Neuronal stem cell (in vitro differentiated cells): Measurements from ENCODE around the gene AP1S1.
"Not testable (repeated sequence)": the region's sequence is repeated elsewhere in the genome, so short reads cannot be mapped to it uniquely, and the experiment has no call there.

Experiments
- DNase-seq: peaks from one replicate; pipeline ENCODE4 v3.0.0-alpha.2; 2013; ENCODE audit warnings: low spot score
- H2AFZ ChIP-seq: one replicate; pipeline ENCODE4 v1.6.1; 2013; ENCODE audit warnings: mild to moderate bottlenecking, low read length, inconsistent platforms
- H2AK5ac ChIP-seq: 2 replicates; pipeline ENCODE4 v1.6.1; 2013; ENCODE audit warnings: low read depth, mild to moderate bottlenecking, inconsistent platforms, low read length, moderate library complexity, mixed read lengths
- H2BK120ac ChIP-seq: 2 replicates; pipeline ENCODE4 v1.6.1; 2013; ENCODE audit warnings: low read depth, mild to moderate bottlenecking, inconsistent platforms, low read length, moderate library complexity, mixed read lengths
- H2BK12ac ChIP-seq: one replicate; pipeline ENCODE4 v1.6.1; 2013; ENCODE audit warnings: low read length, inconsistent platforms
- H2BK15ac ChIP-seq: 2 replicates; pipeline ENCODE4 v1.6.1; 2013; ENCODE audit warnings: mild to moderate bottlenecking, low read length, inconsistent platforms, mixed read lengths
- H2BK5ac ChIP-seq: one replicate; pipeline ENCODE4 v1.6.1; 2013; ENCODE audit warnings: inconsistent platforms, mild to moderate bottlenecking, low read length, moderate library complexity
- H3K14ac ChIP-seq: one replicate; pipeline ENCODE4 v1.6.1; 2013; ENCODE audit warnings: low read length, inconsistent platforms
- H3K18ac ChIP-seq: 2 replicates; pipeline ENCODE4 v1.6.1; 2013; ENCODE audit warnings: low read length, inconsistent platforms
- H3K23ac ChIP-seq: 2 replicates; pipeline ENCODE4 v1.6.1; 2013; ENCODE audit warnings: low read depth, mild to moderate bottlenecking, mixed read lengths, low read length, inconsistent platforms; ENCODE audit not compliant: poor library complexity
- H3K27ac ChIP-seq: replicated peaks from 3 replicates; pipeline ENCODE4 v1.5.1; 2013; ENCODE audit warnings: low read length, inconsistent platforms
- H3K27me3 ChIP-seq, 3 experiments: 2 replicates each; pipeline ENCODE4 v1.6.1; 2013; ENCODE audit warnings: low read length in 3 of 3, mild to moderate bottlenecking in 2 of 3, inconsistent platforms in 1 of 3, low read depth in 1 of 3, mixed read lengths in 1 of 3, moderate library complexity in 1 of 3; ENCODE audit not compliant: control insufficient read depth in 3 of 3, insufficient read depth in 3 of 3
- H3K36me3 ChIP-seq, 2 donors: replicated peaks in 1 of 2; 2 replicates each; pipeline ENCODE4 v1.6.1; 2013; ENCODE audit warnings: low read length in 2 of 2; ENCODE audit not compliant: control insufficient read depth in 2 of 2, insufficient read depth in 2 of 2
- H3K4ac ChIP-seq: 2 replicates; pipeline ENCODE4 v1.6.1; 2013; ENCODE audit warnings: inconsistent platforms, mild to moderate bottlenecking, low read length, moderate library complexity
- H3K4me1 ChIP-seq, 2 donors: 1 replicate in 1 of 2; 2 replicates in 1 of 2; pipeline ENCODE4 v1.6.1; 2013; ENCODE audit warnings: low read length in 2 of 2, low read depth in 1 of 2; ENCODE audit not compliant: control insufficient read depth in 2 of 2, insufficient read depth in 1 of 2
- H3K4me2 ChIP-seq: one replicate; pipeline ENCODE4 v1.6.1; 2013; ENCODE audit warnings: mild to moderate bottlenecking, low read length, inconsistent platforms; ENCODE audit not compliant: insufficient read depth, poor library complexity, severe bottlenecking
- H3K4me3 ChIP-seq, 2 donors: 2 replicates each; pipeline ENCODE4 v1.5.1; 2013; ENCODE audit warnings: low read length in 2 of 2, mild to moderate bottlenecking in 2 of 2, inconsistent platforms in 1 of 2, moderate library complexity in 1 of 2
- H3K79me1 ChIP-seq: one replicate; pipeline ENCODE4 v1.6.1; 2013; ENCODE audit warnings: low read depth, mild to moderate bottlenecking, inconsistent platforms, low read length, moderate library complexity
- H3K9ac ChIP-seq: one replicate; pipeline ENCODE4 v1.6.1; 2013; ENCODE audit warnings: mild to moderate bottlenecking, low read depth, low read length, inconsistent platforms; ENCODE audit not compliant: poor library complexity
- H3K9me3 ChIP-seq, 2 donors: replicated peaks in 1 of 2; 2 replicates each; pipeline versions ENCODE3 to v1.6.1; 2013; ENCODE audit warnings: low read length in 2 of 2, mild to moderate bottlenecking in 2 of 2, inconsistent platforms in 1 of 2, low read depth in 1 of 2, mixed read lengths in 1 of 2, moderate library complexity in 1 of 2; ENCODE audit not compliant: control insufficient read depth in 2 of 2, insufficient read depth in 1 of 2
- H4K8ac ChIP-seq: one replicate; pipeline ENCODE4 v1.6.1; 2013; ENCODE audit warnings: low read depth, mild to moderate bottlenecking, inconsistent platforms, low read length, moderate library complexity
- H4K91ac ChIP-seq: one replicate; pipeline ENCODE4 v1.6.1; 2013; ENCODE audit warnings: low read length, low read depth, mild to moderate bottlenecking, inconsistent platforms; ENCODE audit not compliant: poor library complexity
- WGBS, 2 donors: extraction: QIAGEN DNeasy Blood & Tissue Kit; methylation state at CpG; one replicate each; pipeline ENCODE4 v1.1.7; 2013; ENCODE audit warnings: missing lambda C conversion rate in 2 of 2, mixed read lengths in 1 of 2; ENCODE audit not compliant: insufficient read length in 2 of 2, insufficient replicate concordance in 1 of 2; ENCODE audit errors: extremely low coverage in 2 of 2; 5-methylcytosine and 5-hydroxymethylcytosine counted together

AP1S1 gene

GRCh38 chr7:101203740-101204738, 49.8 kb downstream of the AP1S1 start:
- H3K4ac ChIP-seq, H3K14ac ChIP-seq, H3K18ac ChIP-seq, H3K23ac ChIP-seq, H2BK15ac ChIP-seq, H2AK5ac ChIP-seq, H3K9me3 ChIP-seq, H3K4me3 ChIP-seq, H2BK12ac ChIP-seq, DNase-seq, H3K4me2 ChIP-seq, H4K8ac ChIP-seq, H2BK5ac ChIP-seq, H2AFZ ChIP-seq, H4K91ac ChIP-seq, H3K27ac ChIP-seq, H2BK120ac ChIP-seq, H3K79me1 ChIP-seq: not testable (repeated sequence)
- H3K4me1 ChIP-seq: peaks cover 3 to 15% of the 10 kb centered on the region in 2 donors
- H3K27me3 ChIP-seq: peaks cover 9 to 36% (median 31%) of the 10 kb centered on the region in 3 experiments
- peaks cover 5 to 11% of the 10 kb centered on the region in 2 donors for H3K36me3 ChIP-seq
- WGBS, 2 donors: no CpG with 5 or more reads among the region's 22 CpGs
- H3K9ac ChIP-seq: peak overlapping the region; percentile 3

GRCh38 chr7:101205901-101206664, 51.8 kb downstream of the AP1S1 start:
- Histone ChIP-seq H3K9ac (no peak overlapping the region), H2BK5ac (peak overlapping the region; percentile 53), H4K91ac (no peak overlapping the region), H2BK12ac (no peak overlapping the region), H3K9me3 (no peaks in the 10 kb centered on the region), H4K8ac (no peak overlapping the region), H3K36me3 (peaks cover 13 to 23% of the 10 kb centered on the region in 2 donors), H3K14ac (no peak overlapping the region), H2AFZ (no peak overlapping the region), H2BK15ac (no peak overlapping the region), H3K4me1 (peaks cover 3 to 6% of the 10 kb centered on the region in 2 donors), H3K27ac (no peak overlapping the region), H3K4me3 (no peak overlapping the region), H2AK5ac (no peak overlapping the region), H3K27me3 (peaks cover 9 to 27% (median 21%) of the 10 kb centered on the region in 3 experiments), H3K4me2 (no peak overlapping the region), H3K23ac (no peak overlapping the region), H3K4ac (no peak overlapping the region), H3K18ac (no peak overlapping the region), H2BK120ac (no peak overlapping the region), H3K79me1 (no peaks in the 10 kb centered on the region)
- DNase-seq: no peak
- WGBS, 2 donors: no CpG with 5 or more reads among the region's 32 CpGs

GRCh38 chr7:101206665-101207042, 52.4 kb downstream of the AP1S1 start:
- no peak for DNase-seq
- Histone ChIP-seq H3K36me3 (peaks cover 14 to 29% of the 10 kb centered on the region in 2 donors), H3K9ac (no peak overlapping the region), H3K4me3 (no peak overlapping the region), H3K4me2 (no peak overlapping the region), H2BK120ac (no peak overlapping the region), H3K9me3 (no peaks in the 10 kb centered on the region), H2AK5ac (no peak overlapping the region), H2BK5ac (peak overlapping the region; percentile 53), H2BK12ac (no peak overlapping the region), H3K18ac (no peak overlapping the region), H2AFZ (no peak overlapping the region), H3K79me1 (no peaks in the 10 kb centered on the region), H4K91ac (no peak overlapping the region), H3K23ac (no peak overlapping the region), H3K4me1 (peaks cover 2 to 3% of the 10 kb centered on the region in 2 donors), H3K27ac (no peak overlapping the region), H2BK15ac (no peak overlapping the region), H3K14ac (no peak overlapping the region), H3K27me3 (peaks cover 8 to 22% (median 19%) of the 10 kb centered on the region in 3 experiments), H3K4ac (no peak overlapping the region), H4K8ac (no peak overlapping the region)
- no CpG with 5 or more reads among the region's 19 CpGs for WGBS, 2 donors

GRCh38 chr7:101207459-101207858, 53.2 kb downstream of the AP1S1 start:
- peaks cover 0 to 14% (median 10%) of the 10 kb centered on the region in 3 experiments for H3K27me3 ChIP-seq
- no peak overlapping the region for H4K8ac ChIP-seq
- H3K4me3 ChIP-seq: no peak overlapping the region
- H3K4ac ChIP-seq: no peak overlapping the region
- WGBS, 2 donors: no CpG with 5 or more reads among the region's 17 CpGs
- no peak overlapping the region for H2AK5ac ChIP-seq
- H2AFZ ChIP-seq: no peak overlapping the region
- no peak overlapping the region for H3K27ac ChIP-seq
- H3K36me3 ChIP-seq: peaks cover 19 to 37% of the 10 kb centered on the region in 2 donors
- H4K91ac ChIP-seq: no peak overlapping the region
- no peak overlapping the region for H2BK5ac ChIP-seq
- H3K14ac ChIP-seq: no peak overlapping the region
- H2BK12ac ChIP-seq: no peak overlapping the region
- no peaks in the 10 kb centered on the region for H3K9me3 ChIP-seq
- no peak overlapping the region for H3K9ac ChIP-seq
- H3K18ac ChIP-seq: no peak overlapping the region
- H3K23ac ChIP-seq: no peak overlapping the region
- no peak overlapping the region for H2BK15ac ChIP-seq
- H3K4me1 ChIP-seq: no peaks in the 10 kb centered on the region
- H2BK120ac ChIP-seq: no peak overlapping the region
- DNase-seq: no peak
- H3K79me1 ChIP-seq: no peaks in the 10 kb centered on the region
- no peak overlapping the region for H3K4me2 ChIP-seq
